ENCODE measurements around the gene DEDD2. TPM values are rescaled to one million over a fixed set of nuclear protein-coding genes. Genes with fewer than 3 reads are reported as not detected.

Gene DEDD2
- polyA plus RNA-seq, 6 donors from 2014 or later = 127 to 150 (median 140) TPM

DNA sequence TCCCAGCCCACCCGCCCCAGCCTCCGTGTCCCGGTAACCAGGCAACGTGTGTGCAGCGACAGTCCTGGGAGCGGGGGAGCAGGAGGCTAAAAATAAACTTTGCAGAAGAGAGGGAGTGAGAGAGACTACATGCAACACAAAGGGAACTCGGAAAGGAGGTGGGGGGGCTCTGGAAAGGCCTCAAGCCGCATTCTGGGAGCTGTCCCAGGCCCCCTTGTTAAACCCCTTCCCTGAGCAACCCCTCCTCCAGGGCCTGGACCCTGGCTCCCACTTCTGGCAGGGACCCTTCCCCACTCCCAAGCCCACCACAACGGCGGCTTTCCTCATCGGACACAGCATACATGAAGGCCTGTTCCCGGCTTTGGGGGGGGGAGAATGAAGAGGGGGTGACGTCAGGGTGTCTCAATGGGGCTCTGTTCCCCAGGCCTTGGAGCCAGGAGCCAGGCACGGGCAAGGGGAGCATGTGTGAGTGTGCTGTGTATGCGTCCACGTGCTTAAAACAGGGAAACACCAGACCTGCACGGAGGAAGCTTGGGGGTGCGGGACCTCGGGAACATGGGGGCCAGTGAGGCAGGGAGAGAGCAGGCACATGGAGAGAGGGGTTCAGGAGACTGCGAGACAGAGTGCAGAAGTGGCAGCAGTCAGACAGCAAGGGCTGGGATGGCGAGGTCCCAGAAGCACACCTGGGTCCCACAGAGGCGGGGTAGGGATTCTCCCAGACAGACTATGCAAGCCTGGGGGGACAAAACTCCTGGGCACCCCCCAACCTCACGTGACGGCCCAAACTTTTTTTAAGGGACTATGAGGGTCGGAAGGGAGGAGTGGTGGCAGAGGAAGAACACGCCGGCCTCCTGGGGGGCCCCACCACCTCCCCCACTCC lies 35.1 kb upstream of the DEDD2 start:
- Mint-ChIP-seq H3K36me3 (no peaks in the 10 kb centered on the region), H3K9me3 (no peaks in the 10 kb centered on the region), H3K4me3 (peak overlapping the region; percentile 87 to 95 (median 94)), H3K27me3 (no peaks in the 10 kb centered on the region), H3K27ac (peak overlapping the region in 5 of 6 donors; percentile 91 to 97 (median 93)), H3K4me1 (peaks cover 30 to 37% (median 33%) of the 10 kb centered on the region in 3 donors)
- ATAC-seq (ENCODE audit: low read depth in 2 of 2) = no peak
- DNase-seq = no peak

DNA sequence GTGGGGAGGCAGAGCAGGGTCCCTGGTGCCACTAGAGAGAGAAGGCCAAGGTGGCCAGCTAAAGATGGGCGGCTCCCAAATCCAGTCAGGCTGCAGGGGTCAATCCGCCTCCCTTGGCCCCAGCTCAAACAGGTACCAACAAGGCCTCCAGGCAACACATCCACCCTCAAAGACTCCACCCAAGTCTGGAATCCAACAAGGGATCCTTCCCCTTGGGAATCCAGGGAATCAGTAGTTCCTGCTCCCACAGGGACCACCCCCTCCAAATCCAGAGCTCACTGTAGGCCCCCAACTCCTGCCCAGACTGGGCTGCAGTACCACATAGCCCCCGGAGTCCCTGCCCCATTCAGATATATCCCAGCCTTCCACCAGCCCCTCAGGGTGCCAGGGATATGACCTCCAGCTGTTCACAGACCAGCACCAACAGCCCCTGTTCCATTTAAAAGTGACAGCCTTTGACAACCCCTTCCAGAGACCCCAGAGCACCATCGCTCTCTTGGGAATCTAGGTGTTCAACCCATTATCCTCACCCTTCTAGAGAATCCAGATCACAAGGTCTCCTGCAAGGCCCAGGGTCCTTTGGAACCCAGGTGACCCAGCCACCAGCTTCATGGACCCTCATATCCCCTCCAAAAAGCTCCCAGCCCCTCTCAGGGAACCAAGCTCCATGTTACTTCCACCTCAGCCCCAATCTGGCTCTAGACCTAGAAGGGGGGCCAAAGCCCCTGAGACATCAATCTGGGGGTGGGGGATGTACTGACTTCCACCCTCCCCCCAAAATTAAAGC lies 34.3 kb upstream of the DEDD2 start:
- no peaks in the 10 kb centered on the region for H3K9me3 Mint-ChIP-seq
- no peaks in the 10 kb centered on the region for H3K36me3 Mint-ChIP-seq
- H3K4me1 Mint-ChIP-seq = peaks cover 33 to 40% (median 37%) of the 10 kb centered on the region in 3 donors
- H3K27ac Mint-ChIP-seq = peak overlapping the region in 5 of 6 donors; percentile 24 to 97 (median 88)
- ATAC-seq (ENCODE audit: low read depth in 2 of 2) = no peak
- peak overlapping the region; percentile 36 to 95 (median 94) for H3K4me3 Mint-ChIP-seq
- DNase-seq = no peak
- H3K27me3 Mint-ChIP-seq = no peaks in the 10 kb centered on the region

DNA sequence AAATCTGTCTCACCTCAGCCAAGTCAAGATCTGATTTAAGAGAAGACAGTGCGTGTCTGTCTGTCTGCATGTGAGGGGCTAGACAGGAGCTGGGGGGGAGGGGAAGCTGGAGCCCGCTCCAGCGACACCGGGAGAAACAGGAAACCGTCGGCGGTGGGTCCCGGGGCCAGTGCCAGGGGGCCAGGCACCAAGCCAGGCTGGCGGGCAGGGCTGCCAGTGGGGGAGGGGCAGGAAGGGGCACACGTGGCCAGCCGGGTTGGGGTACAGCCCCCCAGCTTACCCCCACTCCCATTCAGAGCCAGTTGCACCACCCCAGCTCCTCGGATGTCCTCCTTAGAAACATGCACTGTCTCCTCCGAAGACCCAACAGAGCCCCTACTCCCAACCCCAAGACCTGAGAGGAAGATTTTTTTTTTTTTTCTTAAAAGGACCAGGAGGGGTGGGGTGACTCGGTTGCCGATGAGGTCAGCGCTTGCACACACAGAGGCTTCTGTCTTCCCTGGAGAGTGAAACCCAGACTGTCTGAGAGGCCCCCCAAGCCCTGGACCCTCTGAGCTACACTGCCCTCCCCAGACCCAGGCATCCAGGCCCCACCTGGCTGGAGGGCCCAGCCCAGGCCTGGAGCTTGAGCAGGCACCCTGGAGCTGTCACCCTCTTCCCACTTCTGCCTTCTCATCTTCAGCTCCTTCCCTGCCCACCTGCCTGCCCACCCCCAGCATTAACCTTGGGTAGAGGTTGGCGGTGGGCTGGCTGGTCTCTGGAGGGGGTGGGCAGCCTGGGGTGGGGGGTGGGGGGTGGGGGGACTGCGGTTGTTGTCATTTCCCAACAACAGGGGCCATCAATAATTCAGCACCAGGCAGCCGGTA lies 33.4 kb upstream of the DEDD2 start:
- Mint-ChIP-seq H3K27ac (peak overlapping the region in 1 of 6 donors; percentile 79), H3K9me3 (no peaks in the 10 kb centered on the region), H3K4me3 (peak overlapping the region in 3 of 8 donors; percentile 37 to 54 (median 39))

DNA sequence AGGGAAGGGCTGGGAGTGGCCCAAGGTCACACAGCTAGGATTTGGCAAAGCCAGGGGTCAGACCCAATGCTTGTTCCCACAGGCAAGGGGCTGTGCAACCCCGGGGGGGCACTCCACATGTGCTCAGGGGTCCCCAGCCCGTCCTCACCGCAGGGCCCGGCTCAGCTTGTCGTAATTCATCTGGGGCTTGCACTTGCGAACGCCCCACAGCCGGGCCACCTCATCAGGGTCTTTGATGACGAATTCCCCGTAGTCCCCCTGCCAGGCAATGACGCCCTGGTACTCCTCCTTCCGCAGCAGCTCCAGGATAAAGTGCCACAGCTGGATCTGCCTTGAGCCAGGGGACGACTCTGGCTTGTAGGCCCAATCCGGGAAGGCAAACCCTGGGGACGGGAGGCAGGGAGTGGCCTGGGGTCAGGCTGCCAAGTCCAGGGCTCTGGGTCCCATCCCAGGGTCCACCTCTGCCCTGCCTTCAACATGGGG lies 32.7 kb upstream of the DEDD2 start:
- no peak for DNase-seq
- peaks cover 36 to 46% (median 36%) of the 10 kb centered on the region in 3 donors for H3K4me1 Mint-ChIP-seq
- no peak for ATAC-seq (ENCODE audit: low read depth in 2 of 2)
- peak overlapping the region in 2 of 6 donors; percentile 41 to 47 for H3K27ac Mint-ChIP-seq
- peak overlapping the region in 2 of 8 donors; percentile 37 to 54 for H3K4me3 Mint-ChIP-seq
- no peaks in the 10 kb centered on the region for H3K27me3 Mint-ChIP-seq
- no peaks in the 10 kb centered on the region for H3K36me3 Mint-ChIP-seq
- no peaks in the 10 kb centered on the region for H3K9me3 Mint-ChIP-seq

More for the DNA sequence above, 33.4 kb upstream of the DEDD2 start:
- no peak for DNase-seq
- no peaks in the 10 kb centered on the region for H3K27me3 Mint-ChIP-seq
- no peak for ATAC-seq (ENCODE audit: low read depth in 2 of 2)
- H3K36me3 Mint-ChIP-seq = no peaks in the 10 kb centered on the region
- peaks cover 36 to 45% (median 37%) of the 10 kb centered on the region in 3 donors for H3K4me1 Mint-ChIP-seq

DNA sequence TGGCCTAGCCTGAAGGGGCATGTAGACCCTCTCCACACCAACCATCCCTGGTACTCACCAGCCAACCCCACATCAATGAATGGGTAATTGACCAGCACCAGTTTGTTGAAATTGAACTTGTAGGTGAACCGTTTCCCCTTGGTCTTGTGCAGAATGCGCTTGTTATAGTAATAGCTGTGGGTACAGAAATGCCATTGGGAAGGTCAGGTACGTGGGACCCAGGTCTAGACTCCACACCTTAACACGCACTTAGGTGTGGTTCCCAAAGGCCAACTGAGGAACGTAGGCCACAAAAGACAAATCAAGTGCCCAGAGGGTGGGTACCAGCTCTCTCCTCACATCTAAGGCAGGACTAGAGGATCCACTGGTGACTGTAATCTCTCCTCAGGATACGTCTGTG lies 32.3 kb upstream of the DEDD2 start:
- ATAC-seq (ENCODE audit: low read depth in 2 of 2) (no peak), DNase-seq (no peak)
- Mint-ChIP-seq H3K27ac (peak overlapping the region in 2 of 6 donors; percentile 41 to 90), H3K9me3 (no peaks in the 10 kb centered on the region), H3K36me3 (no peaks in the 10 kb centered on the region), H3K4me1 (peaks cover 40 to 51% (median 41%) of the 10 kb centered on the region in 3 donors), H3K27me3 (no peaks in the 10 kb centered on the region), H3K4me3 (peak overlapping the region in 1 of 8 donors; percentile 54)

DNA sequence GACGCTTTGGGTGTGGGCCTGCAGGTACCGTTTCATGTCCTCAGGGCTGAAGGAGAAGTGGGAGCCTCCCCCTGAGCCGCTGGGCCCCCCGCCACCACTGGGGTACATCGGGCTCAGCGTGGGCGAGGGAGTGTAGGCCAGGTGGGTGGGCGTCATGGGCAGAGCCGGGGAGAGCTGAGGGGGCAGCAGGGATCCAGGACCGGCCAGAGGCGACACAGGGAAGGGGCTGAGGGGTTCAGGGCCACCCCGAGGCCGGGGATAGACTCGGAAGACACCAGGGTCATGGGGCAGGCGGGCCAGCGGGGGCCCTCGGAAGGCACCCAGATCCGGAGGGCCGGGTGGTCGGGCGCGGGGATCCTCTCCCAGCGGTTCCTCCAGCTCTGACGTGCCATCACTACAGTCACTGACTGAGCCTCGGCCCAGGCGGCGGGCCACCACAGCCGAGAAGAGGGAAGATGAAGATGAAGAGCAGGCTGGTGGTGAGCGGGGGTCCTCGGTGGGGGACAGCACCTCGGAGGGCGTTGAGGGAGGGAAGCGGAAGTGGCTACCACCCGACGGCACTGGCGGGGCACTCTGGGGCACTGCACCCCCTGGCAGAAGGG lies 31.8 kb upstream of the DEDD2 start:
- no peak for ATAC-seq (ENCODE audit: low read depth in 2 of 2)
- Mint-ChIP-seq H3K27me3 (no peaks in the 10 kb centered on the region), H3K27ac (peak overlapping the region in 2 of 6 donors; percentile 60 to 69), H3K36me3 (no peaks in the 10 kb centered on the region), H3K9me3 (no peaks in the 10 kb centered on the region), H3K4me3 (peak overlapping the region in 1 of 8 donors; percentile 54), H3K4me1 (peaks cover 45 to 56% (median 46%) of the 10 kb centered on the region in 3 donors)
- DNase-seq = no peak

DNA sequence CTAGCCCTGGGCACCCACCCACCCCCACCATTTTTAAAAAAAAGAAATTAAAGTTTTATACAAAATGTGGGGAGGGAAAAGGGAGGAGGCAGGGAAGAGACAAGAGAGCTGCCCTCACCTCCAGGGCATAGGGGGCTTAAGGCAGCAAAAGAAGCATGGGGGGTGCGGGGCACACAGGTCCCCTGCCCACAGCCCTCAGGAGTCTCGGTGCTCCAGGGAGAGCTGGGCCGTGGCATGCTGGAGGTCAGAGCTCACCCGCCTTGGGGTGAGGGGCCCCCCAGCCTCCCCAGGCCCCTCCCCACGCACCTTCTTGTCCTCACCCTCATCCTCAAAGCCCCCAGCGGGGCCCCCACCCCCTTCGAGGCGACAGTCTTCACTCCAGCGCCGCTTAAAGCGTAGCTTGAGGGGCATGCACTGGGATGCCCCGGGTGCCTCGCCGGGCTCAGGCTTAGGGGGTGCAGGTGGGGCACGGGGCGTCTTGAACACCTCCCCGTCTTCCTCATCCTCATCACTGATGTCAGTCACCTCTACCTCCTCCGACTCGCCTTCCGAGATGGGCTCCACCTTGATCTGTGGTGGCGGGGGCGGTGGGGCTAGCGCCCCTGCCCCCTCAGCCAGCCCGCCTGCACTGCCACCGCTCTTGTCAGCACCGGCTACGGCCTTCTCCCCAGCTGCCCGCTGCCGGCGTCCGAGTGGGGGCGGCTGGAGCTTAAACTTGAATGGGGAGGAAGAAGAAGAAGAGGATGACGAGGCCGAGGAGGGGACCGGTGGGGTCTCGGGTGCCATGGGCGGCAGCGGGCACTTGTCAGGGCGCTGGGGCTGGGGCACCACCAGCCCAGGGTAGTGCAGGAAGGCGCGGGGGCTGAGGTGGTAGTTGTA lies 31.0 kb upstream of the DEDD2 start:
- Mint-ChIP-seq H3K36me3 (no peaks in the 10 kb centered on the region), H3K4me3 (no peak overlapping the region), H3K27ac (peak overlapping the region in 3 of 6 donors; percentile 59 to 69 (median 60)), H3K27me3 (no peaks in the 10 kb centered on the region), H3K9me3 (no peaks in the 10 kb centered on the region), H3K4me1 (peaks cover 47 to 58% (median 52%) of the 10 kb centered on the region in 3 donors)
- ATAC-seq (ENCODE audit: low read depth in 2 of 2) (no peak), DNase-seq (no peak)

DNA sequence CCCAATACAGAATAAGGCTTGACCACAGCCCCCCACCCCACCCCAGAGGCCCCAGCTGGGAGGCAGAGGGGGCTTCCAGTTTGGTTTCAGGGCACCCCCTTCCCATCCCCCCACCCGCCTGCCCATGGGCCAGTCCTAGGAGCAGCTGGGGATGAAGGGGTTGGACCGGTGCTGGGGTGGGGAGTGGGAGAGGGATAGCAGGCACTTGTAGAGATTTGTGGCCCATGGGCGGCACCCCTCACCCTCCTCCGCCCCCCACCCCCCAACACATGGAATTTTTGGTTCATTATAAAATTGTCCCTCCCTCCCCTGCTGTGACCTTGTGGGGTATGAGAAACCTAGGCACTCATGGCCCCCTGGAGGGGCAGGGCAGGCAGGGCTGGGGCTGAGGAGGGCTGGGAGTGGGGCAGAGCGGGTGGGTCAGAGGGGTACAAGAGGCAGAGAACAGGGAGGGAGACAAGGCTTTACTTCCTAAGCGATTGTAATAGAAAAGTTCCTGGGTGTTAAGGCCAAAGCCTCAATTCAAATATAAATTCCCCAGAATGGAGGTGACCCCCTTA lies 30.2 kb upstream of the DEDD2 start:
- no peak for ATAC-seq (ENCODE audit: low read depth in 2 of 2)
- Mint-ChIP-seq H3K9me3 (no peaks in the 10 kb centered on the region), H3K4me1 (peaks cover 47 to 57% (median 55%) of the 10 kb centered on the region in 3 donors), H3K4me3 (no peak overlapping the region), H3K27ac (no peak overlapping the region), H3K36me3 (no peaks in the 10 kb centered on the region), H3K27me3 (no peaks in the 10 kb centered on the region)
- no peak for DNase-seq

DNA sequence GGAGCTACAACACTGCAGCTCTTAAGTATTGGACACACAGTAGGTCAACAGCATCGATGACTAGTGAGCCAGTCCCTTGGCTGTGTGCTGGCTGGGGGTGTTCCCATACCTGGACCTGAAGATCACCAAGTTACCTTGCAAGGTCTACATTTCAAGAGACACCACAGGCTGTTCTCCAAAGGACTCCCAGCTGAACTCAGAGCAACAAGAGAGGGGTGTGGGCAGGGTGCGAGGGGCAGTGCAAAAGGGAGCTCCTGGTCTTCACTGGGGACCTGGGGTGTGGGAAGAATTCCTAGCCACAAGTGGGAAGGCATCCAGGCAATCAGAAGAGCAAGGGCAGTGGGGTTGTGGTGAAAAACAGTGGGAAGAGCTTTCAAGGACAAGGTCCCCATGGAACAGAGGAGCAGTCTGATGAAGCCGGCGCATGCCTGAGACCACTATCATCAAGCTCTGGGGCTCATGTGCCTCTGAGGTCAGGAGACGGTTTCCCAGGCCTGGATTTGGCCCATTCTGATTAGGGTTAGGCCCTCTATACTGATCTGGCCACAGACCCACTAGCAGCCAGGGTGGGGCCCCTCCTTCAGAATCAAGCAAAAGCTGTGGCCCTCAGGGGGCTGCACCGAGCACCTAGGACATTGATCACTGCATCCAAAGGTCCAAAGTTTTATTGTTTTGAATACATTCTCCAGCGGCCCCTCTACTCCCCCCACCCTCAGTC lies 29.6 kb upstream of the DEDD2 start:
- peaks cover 40 to 52% (median 51%) of the 10 kb centered on the region in 3 donors for H3K4me1 Mint-ChIP-seq

DNA sequence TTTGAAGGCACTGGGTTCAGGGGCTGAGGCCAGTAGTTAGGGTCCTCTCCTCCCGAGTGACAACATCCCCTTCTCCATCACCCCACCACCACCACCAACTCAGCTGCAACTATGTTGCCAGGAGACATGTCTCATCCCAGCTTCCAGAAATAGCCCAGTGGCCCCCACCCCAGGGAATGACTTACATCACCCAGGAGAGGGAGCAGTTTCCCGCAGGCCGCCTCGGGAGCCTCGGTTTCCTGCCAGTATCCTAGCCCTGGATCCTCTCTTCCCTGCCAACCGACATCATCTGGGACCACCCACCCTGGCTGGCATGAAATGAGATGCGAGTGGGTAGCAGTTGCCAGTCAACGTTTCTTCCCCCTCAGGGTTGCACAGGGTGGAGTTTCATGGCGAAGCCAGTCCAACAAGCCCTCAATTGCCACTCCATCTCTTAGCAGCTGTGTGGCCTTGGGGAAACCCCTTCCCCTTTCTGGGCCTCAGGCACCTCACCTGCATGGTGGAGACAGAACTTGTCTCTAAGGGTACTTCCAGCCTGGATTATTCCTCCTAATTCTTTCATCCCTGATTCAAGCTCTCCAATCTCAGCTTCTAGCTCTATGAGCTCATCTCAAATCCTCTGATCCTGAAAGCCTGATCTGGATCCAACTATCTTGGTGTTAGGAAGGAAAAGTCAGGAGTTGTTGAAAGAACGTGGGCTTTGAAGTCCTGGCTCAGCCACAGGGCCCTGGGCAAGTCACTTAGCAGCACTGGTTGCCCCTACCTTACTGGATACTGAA lies 28.9 kb upstream of the DEDD2 start:
- H3K27ac Mint-ChIP-seq = peak overlapping the region in 3 of 6 donors; percentile 38 to 78 (median 73)
- no peaks in the 10 kb centered on the region for H3K9me3 Mint-ChIP-seq
- no peak for ATAC-seq (ENCODE audit: low read depth in 2 of 2)
- H3K4me1 Mint-ChIP-seq = peaks cover 40 to 49% (median 44%) of the 10 kb centered on the region in 3 donors
- no peak for DNase-seq
- H3K27me3 Mint-ChIP-seq = no peaks in the 10 kb centered on the region
- no peaks in the 10 kb centered on the region for H3K36me3 Mint-ChIP-seq
- peak overlapping the region in 1 of 8 donors; percentile 33 for H3K4me3 Mint-ChIP-seq

More for the DNA sequence above, 29.6 kb upstream of the DEDD2 start:
- Mint-ChIP-seq H3K27me3 (no peaks in the 10 kb centered on the region), H3K27ac (peak overlapping the region in 4 of 6 donors; percentile 4 to 78 (median 52)), H3K9me3 (no peaks in the 10 kb centered on the region), H3K36me3 (no peaks in the 10 kb centered on the region), H3K4me3 (no peak overlapping the region)
- DNase-seq (no peak), ATAC-seq (ENCODE audit: low read depth in 2 of 2) (no peak)

Measured in naive B cell (primary cell).